Dermis microvascular lymphatic vessel endothelial cell (primary cell): Measurements from ENCODE around the gene LAMA3. TPM values are rescaled to one million over a fixed set of nuclear protein-coding genes. Genes with fewer than 3 reads are reported as not detected.

Experiments
- DNase-seq, 2 donors: peaks; one replicate each; pipeline versions ENCODE4 v3.0.0 to v3.0.0-alpha.2; 2010; ENCODE audit warnings: low read depth in 2 of 2
- total RNA-seq: library from RNA; depleted of rRNA; stranded (reverse); fragments of >200 nt; gene quantifications from 2 replicates; pipeline ENCODE4 v1.2.1, GENCODE V29; 2014

The LAMA3 gene
- total RNA-seq, 1 donor from 2014 or later = 6.5 TPM

GRCh38 chr18:23964282-23965238 is 275.3 kb downstream of the LAMA3 start:
- no peak for DNase-seq

- no peak for DNase-seq
These were observed 277.7 kb downstream of the LAMA3 start for GRCh38 chr18:23966909-23967308.

- DNase-seq = no peak
These were observed 278.3 kb downstream of the LAMA3 start for GRCh38 chr18:23967321-23968089.

- DNase-seq = no peak
These were observed 279.7 kb downstream of the LAMA3 start for GRCh38 chr18:23968638-23969604.

GRCh38 chr18:23969664-23970063 is 280.4 kb downstream of the LAMA3 start:
- DNase-seq = no peak

GRCh38 chr18:23970161-23971096 is 281.2 kb downstream of the LAMA3 start:
- DNase-seq = no peak

- DNase-seq = no peak
These were observed 281.8 kb downstream of the LAMA3 start for GRCh38 chr18:23971097-23971440.

GRCh38 chr18:23971666-23972230 is 282.5 kb downstream of the LAMA3 start:
- DNase-seq = no peak

- DNase-seq = no peak
These were observed 283.2 kb downstream of the LAMA3 start for GRCh38 chr18:23972453-23972852.

- no peak for DNase-seq
These were observed 287.9 kb downstream of the LAMA3 start for GRCh38 chr18:23977103-23977502.

GRCh38 chr18:23977719-23978483 is 288.6 kb downstream of the LAMA3 start:
- no peak for DNase-seq

- no peak for DNase-seq
These were observed 292.2 kb downstream of the LAMA3 start for GRCh38 chr18:23981369-23981980.

GRCh38 chr18:23982155-23983079 is 293.2 kb downstream of the LAMA3 start:
- DNase-seq = peak in 1 of 2 donors; percentile 22

- DNase-seq = no peak
These were observed 293.9 kb downstream of the LAMA3 start for GRCh38 chr18:23983112-23983511.

GRCh38 chr18:23986600-23987359 is 297.5 kb downstream of the LAMA3 start:
- DNase-seq = no peak

- no peak for DNase-seq
These were observed 301.5 kb downstream of the LAMA3 start for GRCh38 chr18:23990474-23991410.
